HG02642 (cell line): ENCODE measurements around the gene ENTHD1.

ENCODE experiments used
- ATAC-seq: cut with Tn5 transposase; IDR thresholded peaks from one replicate; pipeline ENCODE4 v1.9.1; 2021; ENCODE audit warnings: mild to moderate bottlenecking; ENCODE audit not compliant: unreplicated experiment, poor library complexity

The ENTHD1 gene

DNA sequence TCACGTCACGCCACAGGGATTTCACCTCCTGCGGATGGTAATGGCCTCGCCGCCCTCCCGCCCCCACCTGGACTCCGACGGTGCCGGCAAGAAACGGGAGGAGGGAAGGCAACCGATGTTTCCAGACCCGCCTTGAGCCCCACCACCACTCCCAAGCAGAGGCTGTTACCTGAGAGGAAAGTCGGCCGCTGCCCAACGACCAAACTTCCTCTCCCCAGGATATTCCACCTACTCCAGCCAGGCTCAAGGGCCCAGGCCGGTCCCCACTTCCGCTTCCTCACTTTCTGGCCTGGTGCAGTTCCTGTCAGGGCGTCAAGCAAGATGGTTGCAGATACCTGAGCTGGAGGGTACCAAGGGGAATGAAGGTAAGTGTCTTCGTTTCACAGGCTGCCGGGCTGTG lies at the start of gene ENTHD1:
Gene ENTHD1 (minus strand): TSS at position 235 of the 400 bp plus-strand sequence. CDS start 6,012 bp downstream, outside the sequence.
- no peak for ATAC-seq

- ATAC-seq = no peak
Measured at GRCh38 chr22:39943337-39943736, 49.8 kb upstream of the ENTHD1 start.

DNA sequence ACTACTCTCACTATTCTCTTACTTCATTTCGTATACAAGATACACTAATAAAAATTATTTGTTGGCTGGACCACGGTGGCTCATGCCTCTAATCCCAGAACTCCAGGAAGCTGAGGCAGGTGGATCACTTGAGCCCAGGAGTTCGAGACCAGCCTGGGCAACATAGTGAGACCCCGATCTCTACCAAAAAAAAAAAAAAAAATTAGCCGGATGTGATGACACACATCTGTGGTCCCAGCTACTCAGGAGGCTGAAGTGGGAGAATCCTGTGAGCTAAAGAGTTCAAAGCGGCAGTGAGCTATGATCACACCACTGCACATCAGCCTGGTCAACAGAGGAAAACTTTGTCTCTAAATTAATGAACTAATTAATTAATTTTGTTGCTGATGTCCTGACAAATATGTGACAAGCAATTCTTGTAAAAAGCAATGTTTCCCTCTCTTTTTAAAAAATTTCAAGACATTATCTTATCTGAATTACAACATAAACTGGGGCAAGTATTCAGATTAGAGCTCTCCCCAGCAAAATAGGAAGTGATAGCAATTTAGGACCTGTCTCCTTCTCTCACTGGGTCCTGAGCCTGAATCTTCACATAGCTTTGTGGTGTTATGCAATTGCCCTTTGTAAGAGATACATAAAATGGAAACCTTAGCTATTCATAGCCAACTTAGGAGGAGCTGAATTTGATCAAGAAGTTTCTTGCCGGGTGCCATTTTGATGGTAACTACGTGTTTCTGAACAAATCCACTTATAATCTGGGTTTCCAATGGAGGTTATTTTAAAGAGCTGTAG lies 49.1 kb upstream of the ENTHD1 start:
- ATAC-seq = no peak

- no peak for ATAC-seq
Measured at GRCh38 chr22:39941601-39942000, 48.0 kb upstream of the ENTHD1 start.

DNA sequence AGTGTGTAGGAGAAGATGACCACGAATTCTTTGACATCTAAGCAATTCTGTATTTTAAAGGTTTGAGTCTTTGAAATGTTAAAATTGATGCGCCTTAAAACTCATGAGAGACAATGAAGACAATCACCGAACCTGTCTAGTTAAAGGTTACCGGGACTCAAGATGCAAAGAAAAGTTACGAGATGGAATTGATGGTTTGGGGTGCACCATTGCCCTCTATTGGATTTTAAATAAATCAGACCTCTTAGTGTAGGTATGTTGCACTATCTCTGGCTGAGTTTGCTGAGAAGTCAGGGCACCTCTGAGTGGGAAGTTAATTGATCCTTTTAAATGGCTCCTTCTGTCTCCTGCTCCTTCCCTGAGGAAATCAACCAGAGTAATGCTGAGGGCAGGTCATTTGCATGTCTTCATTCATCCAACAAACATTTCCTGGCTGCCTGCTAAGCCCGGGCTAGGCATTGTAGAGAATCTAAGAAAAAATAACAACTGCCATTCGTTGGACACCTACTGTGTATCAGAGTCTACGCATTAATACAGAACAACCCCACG lies 47.3 kb upstream of the ENTHD1 start:
- ATAC-seq = no peak

- no peak for ATAC-seq
Measured at GRCh38 chr22:39939830-39940229, 46.3 kb upstream of the ENTHD1 start.

GRCh38 chr22:39938509-39939111 lies 45.0 kb upstream of the ENTHD1 start:
- no peak for ATAC-seq

DNA sequence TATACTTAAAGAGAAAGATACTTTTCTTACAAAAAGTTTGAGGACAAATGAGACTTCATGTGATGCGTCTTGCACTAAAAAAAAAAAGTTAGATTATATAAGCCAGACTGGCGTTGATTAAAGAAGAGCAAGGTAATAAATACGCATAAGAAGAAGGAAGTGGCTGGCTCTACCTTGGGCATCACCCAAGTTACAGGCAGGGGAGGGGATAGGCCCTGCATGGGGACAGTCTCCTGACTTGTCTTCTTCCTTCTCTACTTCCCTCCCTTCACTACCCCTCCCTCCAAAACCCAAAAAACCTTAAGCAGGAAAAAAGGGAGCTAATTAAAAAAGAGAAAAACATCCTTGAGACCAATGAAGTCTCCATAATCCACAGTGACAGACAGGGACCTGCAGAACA lies 44.3 kb upstream of the ENTHD1 start:
- ATAC-seq = no peak

DNA sequence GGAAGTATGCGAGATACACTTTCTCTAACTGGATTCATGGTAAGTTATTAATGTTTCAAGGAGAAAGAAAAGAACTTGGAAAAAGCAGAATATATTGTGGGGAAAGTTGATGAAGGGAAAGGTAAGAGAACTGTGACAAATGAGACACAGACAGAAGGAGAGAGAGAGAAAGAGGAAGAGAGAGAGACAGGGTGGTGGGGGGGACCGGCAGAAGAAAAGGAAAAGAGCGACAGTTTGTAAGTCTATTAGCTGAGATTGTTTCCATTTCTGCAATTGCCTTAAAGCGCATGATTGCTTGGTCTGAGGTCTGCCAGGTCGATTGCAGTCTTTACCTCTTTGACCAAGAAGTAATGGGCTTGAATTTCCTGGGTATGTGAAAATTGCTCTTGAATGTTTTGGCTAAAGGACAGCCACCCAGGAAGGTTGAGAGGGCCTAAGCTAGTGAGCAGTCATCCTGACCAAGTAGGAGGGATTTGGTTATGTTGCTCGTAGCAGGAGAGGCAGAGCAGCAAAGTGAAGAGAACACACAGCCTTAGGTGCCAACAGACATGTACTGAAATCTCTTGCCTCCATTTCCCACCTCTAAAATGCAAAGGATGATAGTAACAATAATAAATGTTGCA lies 43.1 kb upstream of the ENTHD1 start:
- no peak for ATAC-seq

GRCh38 chr22:39935612-39936011 lies 42.1 kb upstream of the ENTHD1 start:
- ATAC-seq = no peak

GRCh38 chr22:39935116-39935515 lies 41.6 kb upstream of the ENTHD1 start:
- ATAC-seq = no peak

DNA sequence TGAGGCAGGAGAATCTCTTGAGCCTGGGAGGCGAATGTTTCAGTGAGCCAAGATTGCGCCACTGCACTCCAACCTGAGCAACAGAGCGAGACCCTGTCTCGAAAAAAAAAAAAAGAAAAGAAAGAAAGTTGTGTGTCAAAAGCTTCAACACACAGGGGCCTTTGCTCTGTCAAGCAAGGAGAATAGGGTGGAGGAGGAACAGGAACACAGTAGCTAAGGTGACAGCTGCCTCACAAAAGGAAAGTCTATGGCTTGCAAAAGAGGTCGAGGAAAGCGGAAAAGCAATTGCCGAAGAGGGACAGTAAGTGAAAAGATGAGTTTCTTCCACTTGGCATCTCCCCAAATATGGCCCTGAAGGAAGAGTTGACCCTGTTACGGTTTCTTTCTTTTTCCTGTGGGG lies 40.2 kb upstream of the ENTHD1 start:
- ATAC-seq = no peak

DNA sequence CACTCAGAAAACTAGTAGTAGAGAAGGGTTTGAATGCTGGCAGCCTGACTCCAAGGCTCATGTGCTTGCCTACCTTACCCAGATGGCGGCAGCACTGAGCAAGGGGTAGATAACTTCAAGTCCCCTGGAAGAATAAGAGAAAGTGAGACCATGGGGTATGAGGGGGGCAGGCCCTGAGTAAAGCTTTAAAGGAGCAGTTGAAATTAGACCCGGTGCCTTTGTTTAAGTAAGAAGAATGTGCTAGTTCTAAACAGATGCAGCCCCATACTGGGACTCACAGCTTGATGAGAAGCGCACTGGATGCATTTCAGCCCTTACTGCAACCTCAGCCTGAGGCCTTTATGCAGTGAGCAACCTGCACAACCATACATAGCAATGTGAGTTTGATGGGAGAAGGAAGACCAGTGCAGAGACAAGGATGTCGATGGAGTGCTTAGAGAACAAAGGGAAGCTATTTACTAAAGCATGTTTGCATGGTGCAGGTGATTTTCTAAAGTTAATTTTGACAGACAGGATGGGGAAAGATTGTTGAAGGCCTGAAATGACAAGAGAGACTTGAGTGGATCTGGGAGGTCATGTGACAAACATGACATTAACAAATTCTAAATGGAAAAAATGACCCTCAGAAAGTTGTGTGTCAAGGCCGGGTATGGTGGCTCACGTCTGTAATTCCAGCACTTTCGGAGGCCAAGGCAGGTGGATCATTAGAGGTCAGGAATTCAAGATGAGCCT lies 39.5 kb upstream of the ENTHD1 start:
- no peak for ATAC-seq

DNA sequence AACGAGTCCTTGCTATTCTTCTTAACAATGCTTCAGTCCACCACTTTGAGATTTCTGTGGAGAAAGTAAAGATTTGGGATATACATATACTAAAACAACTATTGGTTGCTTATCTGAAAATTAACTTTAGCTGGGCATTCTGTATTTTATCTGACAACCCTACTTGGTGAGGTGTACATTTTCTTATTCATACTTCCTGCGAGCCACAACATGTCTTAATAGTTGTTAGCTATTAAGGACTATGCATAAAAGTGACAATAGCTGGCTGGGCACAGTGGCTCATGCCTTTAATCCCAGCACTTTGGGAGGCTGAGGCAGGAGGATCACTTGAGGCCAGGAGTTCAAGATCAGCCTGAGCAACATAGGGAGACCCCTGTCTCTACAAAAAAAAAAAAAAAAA lies 38.6 kb upstream of the ENTHD1 start:
- no peak for ATAC-seq

DNA sequence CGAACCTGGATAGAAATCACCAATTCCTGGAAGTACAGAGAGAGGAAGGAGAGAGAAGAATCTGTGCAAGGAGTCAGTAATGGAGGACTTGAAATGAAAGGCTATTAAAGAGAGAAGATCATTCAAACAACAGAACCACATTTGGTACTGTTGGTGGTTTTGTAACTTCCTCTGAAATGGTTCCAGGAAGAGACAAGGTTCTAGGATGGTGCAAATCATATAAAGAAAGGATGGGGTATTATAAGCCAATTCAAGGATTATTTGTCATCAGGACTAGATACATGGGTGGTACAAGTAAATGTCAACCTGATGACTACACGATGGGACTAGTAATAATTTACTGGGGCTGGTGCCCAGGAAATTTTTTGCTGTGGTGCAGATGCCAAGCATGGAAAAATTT lies 37.7 kb upstream of the ENTHD1 start:
- no peak for ATAC-seq

DNA sequence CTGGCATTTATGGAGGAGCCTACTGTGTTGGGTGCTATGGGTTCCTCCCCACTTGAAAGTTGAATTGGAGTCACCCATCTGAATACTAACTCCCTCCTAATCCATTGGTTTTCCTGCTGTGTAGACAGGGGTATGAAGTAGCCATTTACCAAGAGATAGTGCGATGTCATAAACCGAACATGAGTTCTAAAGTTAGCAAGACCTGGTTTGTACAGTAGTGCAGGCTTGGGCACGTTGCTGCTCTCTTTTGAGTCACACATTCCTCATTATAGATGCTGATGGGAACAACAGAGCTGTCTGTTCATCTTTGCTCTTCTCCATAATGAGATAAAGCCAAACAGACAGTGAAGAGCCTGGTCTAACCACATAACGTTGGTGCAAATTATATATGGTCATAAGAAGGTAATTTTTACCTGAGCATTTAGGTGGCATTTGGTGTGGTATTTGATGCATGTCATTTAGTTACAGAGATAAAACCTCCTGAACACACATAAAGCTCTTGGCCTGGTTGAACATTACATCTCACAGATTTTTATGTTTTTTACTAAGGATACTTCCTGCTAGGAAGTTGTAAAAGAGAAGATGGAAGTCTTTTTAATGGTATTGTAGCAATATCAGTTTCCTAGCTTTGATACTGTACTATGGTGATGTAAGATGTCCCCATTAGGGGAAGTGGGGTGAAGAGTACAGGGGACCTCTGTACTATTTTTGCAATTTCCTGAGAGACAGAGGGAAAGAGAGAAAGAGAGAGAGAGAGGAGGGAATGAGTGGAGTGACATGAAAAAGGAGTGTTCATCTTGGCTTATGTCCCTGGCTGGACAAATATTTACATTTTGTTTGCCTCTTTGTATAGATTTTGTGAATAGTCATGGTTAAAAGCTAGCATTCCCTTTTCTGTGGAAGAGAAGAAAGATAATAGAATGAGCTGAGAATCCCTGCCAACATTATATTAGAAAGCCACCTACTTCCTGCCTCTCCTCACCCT lies 35.3 kb upstream of the ENTHD1 start:
- ATAC-seq = no peak

DNA sequence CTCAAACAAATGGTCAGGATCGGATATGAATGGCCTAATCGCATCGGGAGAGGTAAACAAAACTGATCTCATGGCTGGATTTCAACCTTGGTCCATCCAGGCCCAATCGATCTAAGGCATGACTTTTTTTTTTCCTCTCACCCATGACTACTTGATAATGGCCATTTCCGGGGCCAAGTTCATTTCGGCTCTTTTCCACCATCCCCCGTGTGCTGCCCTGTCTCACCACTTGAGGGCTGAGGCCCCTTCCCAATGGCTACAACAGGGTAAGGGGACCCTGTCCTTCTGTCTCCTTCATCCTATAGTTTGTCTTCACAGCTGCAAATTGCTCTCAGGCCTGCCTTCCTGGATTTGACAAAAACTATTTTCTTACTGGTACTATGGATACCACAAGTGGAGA lies 34.0 kb upstream of the ENTHD1 start:
- no peak for ATAC-seq

GRCh38 chr22:39926753-39927152 lies 33.2 kb upstream of the ENTHD1 start:
- no peak for ATAC-seq

DNA sequence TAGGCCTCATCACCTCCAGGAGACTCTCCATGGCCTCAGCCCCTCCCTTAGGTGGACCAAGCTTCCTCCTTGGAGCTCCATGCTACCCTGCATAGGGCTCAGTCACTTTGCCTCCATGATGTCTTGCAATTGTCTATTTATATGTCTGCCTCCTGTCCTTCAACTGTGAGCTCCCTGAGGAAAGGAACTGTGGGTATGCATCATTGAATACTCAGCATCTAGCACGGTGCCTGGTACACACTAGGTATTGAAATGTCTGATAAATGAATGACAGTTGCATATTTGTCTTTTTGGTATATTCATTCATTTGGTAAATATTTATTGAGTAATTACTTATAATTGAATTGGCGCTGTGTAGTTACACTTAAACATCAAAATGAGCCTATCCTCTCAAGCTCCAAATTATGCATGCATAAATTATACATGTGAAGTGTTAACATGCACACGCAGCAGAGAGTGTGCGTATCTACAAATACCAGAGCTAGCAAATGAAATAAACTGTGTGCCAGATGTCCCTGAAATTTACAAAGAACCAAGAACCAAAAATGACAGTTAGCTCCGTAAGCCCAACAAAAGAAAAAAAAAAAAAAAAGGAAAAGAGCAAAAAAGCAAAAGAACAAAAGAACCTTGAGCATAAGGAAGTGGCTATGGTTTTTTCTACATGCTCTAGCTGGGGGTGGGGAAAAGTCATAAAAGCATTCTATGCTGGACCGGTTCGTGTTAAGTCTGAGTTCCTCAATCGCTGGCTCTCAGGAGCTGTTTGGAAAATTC lies 32.5 kb upstream of the ENTHD1 start:
- ATAC-seq = no peak
